ENCODE data around the gene ZMYND10.

GRCh38 chr3:50299638-50299928 lies 45.9 kb downstream of the ZMYND10 start:
- TF ChIP-seq EZH2 (IDR thresholded peaks at IDR 0.05; ENCODE audit: borderline replicate concordance, low read depth, low read length, poor library complexity, severe bottlenecking) (no peak), CTCF (conservative IDR thresholded peaks at IDR 0.05; ENCODE audit: low read depth, low read length) (no peak)

Data from A673 (cell line).